ENCODE data around the gene DCHS2.

DCHS2 gene

DNA sequence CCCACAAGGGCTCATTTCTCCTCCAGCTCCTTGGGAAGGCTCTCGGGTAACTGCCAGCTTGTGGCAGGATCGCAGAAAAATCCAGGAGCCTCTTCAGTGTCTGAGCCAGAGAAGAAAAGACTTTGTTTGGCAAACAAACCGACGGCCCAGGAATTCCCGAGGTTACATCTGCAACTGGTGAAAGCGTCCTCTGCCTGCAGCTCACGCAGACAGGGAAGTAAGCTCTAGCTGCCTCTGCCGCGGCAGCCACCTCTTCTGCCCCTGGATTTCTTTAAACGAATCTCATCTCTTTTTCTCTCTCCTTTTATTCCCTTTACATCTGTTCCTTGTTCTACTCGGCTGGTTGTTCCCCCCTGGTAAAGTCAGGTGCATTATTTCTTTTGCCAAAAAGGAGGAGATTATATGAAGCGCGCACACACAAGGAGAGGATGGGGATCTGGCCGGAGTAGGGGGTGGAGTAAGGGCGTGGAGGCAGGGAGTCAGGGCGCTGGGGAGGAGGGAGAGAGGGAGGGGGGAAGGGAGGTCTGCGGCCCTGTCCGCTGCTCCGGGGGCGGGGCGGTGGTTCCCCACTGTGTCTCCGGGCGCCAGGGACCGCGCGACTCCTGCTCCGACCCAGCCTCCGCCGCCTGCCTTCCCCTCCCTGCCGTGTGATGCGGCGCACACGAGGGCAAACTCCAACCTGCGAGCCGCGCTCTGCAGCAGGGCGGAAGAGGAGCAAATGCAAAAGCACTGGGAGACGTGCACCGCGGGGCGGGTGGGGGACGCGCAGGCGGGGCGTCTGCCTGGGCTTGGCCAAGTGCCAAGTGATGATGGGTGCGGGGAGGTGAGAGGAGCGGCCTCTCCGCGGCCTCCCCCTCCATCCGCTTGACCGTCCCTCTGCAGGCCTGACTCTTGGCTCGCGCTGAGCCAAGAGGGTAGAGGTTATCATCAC, at the start of gene DCHS2:
Gene DCHS2 (minus strand): TSS at position 459 of the 931 bp plus-strand sequence. CDS start 444 bp downstream, at position 15.
- Histone ChIP-seq H3K9ac (ENCODE audit: insufficient read length, low read depth) (peak within 1 kb of the TSS; percentile 67), H3K36me3 (ENCODE audit: insufficient read depth, insufficient read length, low read length) (no peaks in the 10 kb centered on the region), H3K4me3 (ENCODE audit: insufficient read length, low read depth) (peak within 1 kb of the TSS; percentile 59), H3K4me1 (ENCODE audit: insufficient read depth, insufficient read length) (no peaks in the 10 kb centered on the region), H3K27me3 (ENCODE audit: insufficient read depth, insufficient read length) (peaks cover 14% of the 10 kb centered on the region), H3K9me3 (ENCODE audit: insufficient read depth, low read length) (no peaks in the 10 kb centered on the region; the same call in 1 of the 2 replicates)
- TF ChIP-seq YY1 (IDR thresholded peaks at IDR 0.05; ENCODE audit: insufficient read depth, insufficient read length) (no peak), SUZ12 (IDR thresholded peaks at IDR 0.05; ENCODE audit: extremely low read depth, insufficient read depth, insufficient read length) (no peak), ZNF274 (IDR thresholded peaks at IDR 0.05; ENCODE audit: low read depth, low read length) (no peak)
- DNase-seq (ENCODE audit: low read depth, low spot score): peak; percentile 33

GRCh38 chr4:154534296-154534695, 42.7 kb upstream of the DCHS2 start:
- Histone ChIP-seq H3K4me3 (ENCODE audit: insufficient read length, low read depth) (no peak overlapping the region), H3K4me1 (ENCODE audit: insufficient read depth, insufficient read length) (no peaks in the 10 kb centered on the region), H3K36me3 (ENCODE audit: insufficient read depth, insufficient read length, low read length) (peaks cover 27% of the 10 kb centered on the region), H3K9ac (ENCODE audit: insufficient read length, low read depth) (no peak overlapping the region), H3K27me3 (ENCODE audit: insufficient read depth, insufficient read length) (no peaks in the 10 kb centered on the region), H3K9me3 (ENCODE audit: insufficient read depth, low read length) (no peaks in the 10 kb centered on the region)
- no peak for DNase-seq (ENCODE audit: low read depth, low spot score)
- TF ChIP-seq YY1 (IDR thresholded peaks at IDR 0.05; ENCODE audit: insufficient read depth, insufficient read length) (no peak), ZNF274 (IDR thresholded peaks at IDR 0.05; ENCODE audit: low read depth, low read length) (no peak), SUZ12 (IDR thresholded peaks at IDR 0.05; ENCODE audit: extremely low read depth, insufficient read depth, insufficient read length) (no peak)

DNA sequence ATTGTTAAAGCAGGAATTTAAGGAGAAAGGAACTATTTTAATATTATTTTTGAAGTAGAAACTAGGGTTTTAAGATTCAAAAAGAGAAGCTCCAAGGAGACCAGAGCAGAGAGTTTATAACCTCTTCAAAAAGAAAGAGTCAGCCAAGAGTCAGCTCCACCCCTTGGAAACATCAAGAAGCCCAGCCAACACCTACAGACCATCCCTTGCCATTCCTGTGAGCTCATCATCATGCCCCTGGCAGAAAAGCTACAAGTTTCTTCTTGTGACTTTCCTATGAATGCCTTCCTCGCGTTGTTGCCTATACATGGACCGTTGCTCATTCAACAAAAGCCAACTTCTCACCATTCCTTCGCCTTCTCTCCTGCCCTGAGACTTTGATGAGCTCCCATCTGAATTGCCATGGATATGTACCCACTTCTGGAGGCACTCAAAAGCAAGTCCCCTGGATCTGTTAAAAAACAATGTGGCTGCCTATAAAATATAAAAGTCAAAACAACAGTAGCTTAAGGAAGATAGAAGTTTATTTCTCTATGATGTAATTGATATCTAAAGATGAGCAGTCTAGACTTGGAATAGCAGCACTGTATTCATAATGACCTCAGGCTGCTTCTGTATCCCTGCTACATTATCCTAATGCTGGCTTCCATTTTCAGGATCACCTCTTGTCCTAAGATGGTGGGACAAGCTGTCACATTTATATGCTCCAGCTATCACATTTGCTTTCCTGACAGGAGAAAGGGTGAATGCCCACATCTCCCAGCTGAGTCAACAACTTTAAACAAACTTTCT, 38.3 kb upstream of the DCHS2 start:
- TF ChIP-seq SUZ12 (IDR thresholded peaks at IDR 0.05; ENCODE audit: extremely low read depth, insufficient read depth, insufficient read length) (no peak), YY1 (IDR thresholded peaks at IDR 0.05; ENCODE audit: insufficient read depth, insufficient read length) (no peak), ZNF274 (IDR thresholded peaks at IDR 0.05; ENCODE audit: low read depth, low read length) (no peak)
- Histone ChIP-seq H3K36me3 (ENCODE audit: insufficient read depth, insufficient read length, low read length) (no peaks in the 10 kb centered on the region), H3K4me3 (ENCODE audit: insufficient read length, low read depth) (no peak overlapping the region), H3K4me1 (ENCODE audit: insufficient read depth, insufficient read length) (no peaks in the 10 kb centered on the region), H3K9me3 (ENCODE audit: insufficient read depth, low read length) (no peaks in the 10 kb centered on the region), H3K9ac (ENCODE audit: insufficient read length, low read depth) (no peak overlapping the region), H3K27me3 (ENCODE audit: insufficient read depth, insufficient read length) (no peaks in the 10 kb centered on the region)
- no peak for DNase-seq (ENCODE audit: low read depth, low spot score)

DNA sequence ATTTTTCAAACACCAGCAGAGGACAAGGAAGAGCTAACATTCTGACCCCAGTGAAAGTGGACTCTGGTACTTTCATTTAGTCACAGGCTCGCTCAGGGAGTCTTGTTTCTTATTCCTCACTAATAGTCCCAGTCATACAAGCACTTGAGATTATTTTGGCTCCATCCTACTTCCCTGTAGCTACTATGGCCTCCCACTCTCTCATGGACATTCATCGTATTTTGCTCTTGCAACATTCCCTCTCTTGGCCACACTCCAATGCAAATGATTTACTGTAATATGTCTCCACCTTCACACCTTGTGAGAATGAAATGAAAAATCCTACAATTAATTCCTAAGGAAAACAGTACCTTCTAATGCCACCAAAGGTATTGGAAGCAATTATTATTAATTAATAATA, 37.3 kb upstream of the DCHS2 start:
- no peaks in the 10 kb centered on the region for H3K27me3 ChIP-seq (ENCODE audit: insufficient read depth, insufficient read length)
- TF ChIP-seq SUZ12 (IDR thresholded peaks at IDR 0.05; ENCODE audit: extremely low read depth, insufficient read depth, insufficient read length) (no peak), ZNF274 (IDR thresholded peaks at IDR 0.05; ENCODE audit: low read depth, low read length) (no peak), YY1 (IDR thresholded peaks at IDR 0.05; ENCODE audit: insufficient read depth, insufficient read length) (no peak)
- no peaks in the 10 kb centered on the region for H3K9me3 ChIP-seq (ENCODE audit: insufficient read depth, low read length)
- no peak for DNase-seq (ENCODE audit: low read depth, low spot score)
- H3K4me3 ChIP-seq (ENCODE audit: insufficient read length, low read depth): no peak overlapping the region
- H3K36me3 ChIP-seq (ENCODE audit: insufficient read depth, insufficient read length, low read length): no peaks in the 10 kb centered on the region
- no peak overlapping the region for H3K9ac ChIP-seq (ENCODE audit: insufficient read length, low read depth)
- no peaks in the 10 kb centered on the region for H3K4me1 ChIP-seq (ENCODE audit: insufficient read depth, insufficient read length)

- Histone ChIP-seq H3K36me3 (ENCODE audit: insufficient read depth, insufficient read length, low read length) (no peaks in the 10 kb centered on the region), H3K4me3 (ENCODE audit: insufficient read length, low read depth) (no peak overlapping the region), H3K4me1 (ENCODE audit: insufficient read depth, insufficient read length) (no peaks in the 10 kb centered on the region), H3K27me3 (ENCODE audit: insufficient read depth, insufficient read length) (no peaks in the 10 kb centered on the region), H3K9ac (ENCODE audit: insufficient read length, low read depth) (no peak overlapping the region), H3K9me3 (ENCODE audit: insufficient read depth, low read length) (no peaks in the 10 kb centered on the region)
- no peak for DNase-seq (ENCODE audit: low read depth, low spot score)
- no peak for TF ChIP-seq SUZ12 (IDR thresholded peaks at IDR 0.05; ENCODE audit: extremely low read depth, insufficient read depth, insufficient read length)
These were observed 35.7 kb upstream of the DCHS2 start for GRCh38 chr4:154527308-154527707.

DNA sequence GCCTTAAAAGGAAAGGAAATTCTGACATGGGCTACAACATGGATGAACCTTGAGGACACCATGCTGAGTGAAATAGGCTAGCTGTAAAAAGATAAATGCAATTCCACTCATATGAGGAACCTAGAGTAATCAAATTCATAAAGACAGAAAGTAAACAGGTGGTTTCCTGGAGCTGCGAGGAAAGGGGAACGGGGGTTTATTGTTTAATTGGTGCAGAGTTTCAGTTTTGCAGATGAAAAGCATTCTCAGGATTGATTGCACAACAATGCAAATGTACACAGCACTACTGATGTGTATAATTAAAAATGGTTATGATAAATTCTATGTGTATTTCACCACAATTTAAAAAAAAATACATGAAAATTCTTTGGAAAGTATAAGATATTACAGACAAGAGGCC, 34.6 kb upstream of the DCHS2 start:
- Histone ChIP-seq H3K4me3 (ENCODE audit: insufficient read length, low read depth) (no peak overlapping the region), H3K9me3 (ENCODE audit: insufficient read depth, low read length) (no peaks in the 10 kb centered on the region), H3K27me3 (ENCODE audit: insufficient read depth, insufficient read length) (no peaks in the 10 kb centered on the region), H3K4me1 (ENCODE audit: insufficient read depth, insufficient read length) (no peaks in the 10 kb centered on the region), H3K36me3 (ENCODE audit: insufficient read depth, insufficient read length, low read length) (no peaks in the 10 kb centered on the region), H3K9ac (ENCODE audit: insufficient read length, low read depth) (no peak overlapping the region)
- TF ChIP-seq SUZ12 (IDR thresholded peaks at IDR 0.05; ENCODE audit: extremely low read depth, insufficient read depth, insufficient read length): no peak
- no peak for TF ChIP-seq ZNF274 (IDR thresholded peaks at IDR 0.05; ENCODE audit: low read depth, low read length)
- TF ChIP-seq YY1 (IDR thresholded peaks at IDR 0.05; ENCODE audit: insufficient read depth, insufficient read length): no peak
- DNase-seq (ENCODE audit: low read depth, low spot score): no peak

- H3K9ac ChIP-seq (ENCODE audit: insufficient read length, low read depth): no peak overlapping the region
- H3K9me3 ChIP-seq (ENCODE audit: insufficient read depth, low read length): no peaks in the 10 kb centered on the region
- no peaks in the 10 kb centered on the region for H3K27me3 ChIP-seq (ENCODE audit: insufficient read depth, insufficient read length)
- H3K4me1 ChIP-seq (ENCODE audit: insufficient read depth, insufficient read length): no peaks in the 10 kb centered on the region
- no peak overlapping the region for H3K4me3 ChIP-seq (ENCODE audit: insufficient read length, low read depth)
- H3K36me3 ChIP-seq (ENCODE audit: insufficient read depth, insufficient read length, low read length): no peaks in the 10 kb centered on the region
- no peak for DNase-seq (ENCODE audit: low read depth, low spot score)
- TF ChIP-seq YY1 (IDR thresholded peaks at IDR 0.05; ENCODE audit: insufficient read depth, insufficient read length) (no peak), SUZ12 (IDR thresholded peaks at IDR 0.05; ENCODE audit: extremely low read depth, insufficient read depth, insufficient read length) (no peak), ZNF274 (IDR thresholded peaks at IDR 0.05; ENCODE audit: low read depth, low read length) (no peak)
These were observed 30.0 kb upstream of the DCHS2 start for GRCh38 chr4:154521607-154522006.

All from NT2/D1 (cell line).